Panc1 (cell line): Measurements from ENCODE around the gene RFC1. TPM values are rescaled to one million over a fixed set of nuclear protein-coding genes. Genes with fewer than 3 reads are reported as not detected.
A peak's percentile ranks its signal among the peaks of the same experiment; 100 is the strongest.
"Not testable (repeated sequence)": the region's sequence is repeated elsewhere in the genome, so short reads cannot be mapped to it uniquely, and the experiment has no call there.

Experiments used
- ATAC-seq: fragments of 200-7000 bp; cut with Tn5 transposase; 2 replicates; pipeline ENCODE4 v1.9.1; 2020; ENCODE audit warnings: mild to moderate bottlenecking, moderate library complexity
- BruUV-seq: library from RNA; stranded (reverse); fragments of 400-500 nt; replicated peaks from 2 replicates; lab custom pipeline; 2021; lab: Mats Ljungman, UMichigan
- CTCF ChIA-PET: fragments of 300-600 bp; sonication (Branson Sonifier 250); formaldehyde crosslinking; loops from one replicate; lab custom pipeline; 2022; ENCODE audit warnings: antibody characterized with exemption; lab: Charles Lee
- POLR2A ChIA-PET: fragments of 300-600 bp; sonication (Branson Sonifier 250); formaldehyde crosslinking; loops from one replicate; lab custom pipeline; 2022; ENCODE audit warnings: antibody characterized with exemption; lab: Charles Lee
- DNase-seq: peaks from one replicate; pipeline ENCODE4 v3.0.0-alpha.2; 2010; ENCODE audit warnings: low read depth, low spot score
- H3K27ac ChIP-seq: 2 replicates; pipeline ENCODE4 v1.5.1; 2011; ENCODE audit warnings: mild to moderate bottlenecking, low read length, inconsistent platforms
- H3K27me3 ChIP-seq: fragments of 200-500 bp; sonication (Bioruptor generic); 2 replicates; pipeline ENCODE4 v1.6.0; 2014; ENCODE audit warnings: low read length, inconsistent platforms; ENCODE audit not compliant: control insufficient read depth, insufficient read depth
- H3K36me3 ChIP-seq: fragments of 200-500 bp; sonication (Bioruptor generic); 2 replicates; pipeline ENCODE4 v1.5.1; 2014; ENCODE audit warnings: inconsistent platforms, mild to moderate bottlenecking, low read length, moderate library complexity; ENCODE audit not compliant: control insufficient read depth, insufficient read depth
- H3K4me1 ChIP-seq: 2 replicates; pipeline ENCODE4 v1.5.1; 2011; ENCODE audit warnings: inconsistent platforms, mild to moderate bottlenecking, low read length, moderate library complexity; ENCODE audit not compliant: control insufficient read depth, insufficient read depth
- H3K4me3 ChIP-seq, 2 experiments: 2 replicates each; pipeline ENCODE4 v1.5.1; 2011 to 2012; ENCODE audit warnings: low read depth in 2 of 2, low read length in 2 of 2, mild to moderate bottlenecking in 2 of 2, inconsistent platforms in 1 of 2, moderate library complexity in 1 of 2
- H3K9me3 ChIP-seq: fragments of 200-500 bp; sonication (Bioruptor generic); 2 replicates; pipeline ENCODE4 v1.5.1; 2014; ENCODE audit warnings: low read depth, mild to moderate bottlenecking, inconsistent platforms, low read length, moderate library complexity; ENCODE audit not compliant: control insufficient read depth, insufficient read depth
- POLR2AphosphoS5 ChIP-seq: IDR thresholded peaks from 2 replicates; pipeline ENCODE4 v1.6.1; 2012; ENCODE audit warnings: mild to moderate bottlenecking, low read depth, low read length, moderate library complexity
- REST ChIP-seq, 2 experiments: IDR thresholded peaks; 2 replicates each; pipeline ENCODE4 v1.6.1; 2011 to 2012; ENCODE audit warnings: low read depth in 2 of 2, control low read depth in 1 of 2, low read length in 1 of 2, mild to moderate bottlenecking in 1 of 2, moderate library complexity in 1 of 2; ENCODE audit not compliant: insufficient read depth in 1 of 2
- SIN3A ChIP-seq: IDR thresholded peaks from 2 replicates; pipeline ENCODE4 v1.6.1; 2012; ENCODE audit warnings: low read depth, mild to moderate bottlenecking, low read length, moderate library complexity, borderline replicate concordance; ENCODE audit not compliant: insufficient read depth
- TCF7L2 ChIP-seq: IDR thresholded peaks from 2 replicates; pipeline ENCODE4 v1.6.1; 2011; ENCODE audit warnings: mild to moderate bottlenecking, low read depth, low read length, inconsistent platforms
- in situ Hi-C: cut with HindIII; loops from 2 replicates; pipeline ENCODE4 v1.10.0; 2016; ENCODE audit warnings: low sequenced_read_pairs, low pct_unique_long_range_greater_than_20kb
- intact Hi-C: fragments of 100-400 bp; cut with micrococcal nuclease; formaldehyde crosslinking; loops from one replicate; pipeline ENCODE4 v1.10.0; 2022; ENCODE audit not compliant: unreplicated experiment
- total RNA-seq: library from RNA; stranded (reverse); gene quantifications from one replicate; pipeline ENCODE4 v1.2.1, GENCODE V29; 2021; ENCODE audit not compliant: unreplicated experiment
- TF ChIP-seq, protein P1 (sequence below): fragments of 450-650 bp; IDR thresholded peaks from 2 replicates; pipeline ENCODE4 v1.5.1; 2017; ENCODE audit warnings: mild to moderate bottlenecking

RFC1 gene
- total RNA-seq, 1 experiment from 2014 or later: 34.4 TPM

- Histone ChIP-seq H3K36me3 (no peaks in the 10 kb centered on the region), H3K4me1 (no peaks in the 10 kb centered on the region), H3K27me3 (no peaks in the 10 kb centered on the region), H3K27ac (no peak overlapping the region), H3K9me3 (no peaks in the 10 kb centered on the region), H3K4me3 (no peak overlapping the region)
- DNase-seq (no peak), ATAC-seq (peak; percentile 38; the same call in 1 of the 2 replicates)
- no TSS peak for BruUV-seq
- intact Hi-C loops: no loop called here
- ChIA-PET CTCF (no interaction called here), POLR2A (no interaction called here)
- TF ChIP-seq SIN3A (no peak), REST (IDR thresholded peaks at IDR 0.05; ENCODE audit: insufficient read depth in 1 of 2, low read depth in 2 of 2, low read length in 1 of 2) (no peak), POLR2AphosphoS5 (no peak), TCF7L2 (no peak)
- TF ChIP-seq, protein P1, sequence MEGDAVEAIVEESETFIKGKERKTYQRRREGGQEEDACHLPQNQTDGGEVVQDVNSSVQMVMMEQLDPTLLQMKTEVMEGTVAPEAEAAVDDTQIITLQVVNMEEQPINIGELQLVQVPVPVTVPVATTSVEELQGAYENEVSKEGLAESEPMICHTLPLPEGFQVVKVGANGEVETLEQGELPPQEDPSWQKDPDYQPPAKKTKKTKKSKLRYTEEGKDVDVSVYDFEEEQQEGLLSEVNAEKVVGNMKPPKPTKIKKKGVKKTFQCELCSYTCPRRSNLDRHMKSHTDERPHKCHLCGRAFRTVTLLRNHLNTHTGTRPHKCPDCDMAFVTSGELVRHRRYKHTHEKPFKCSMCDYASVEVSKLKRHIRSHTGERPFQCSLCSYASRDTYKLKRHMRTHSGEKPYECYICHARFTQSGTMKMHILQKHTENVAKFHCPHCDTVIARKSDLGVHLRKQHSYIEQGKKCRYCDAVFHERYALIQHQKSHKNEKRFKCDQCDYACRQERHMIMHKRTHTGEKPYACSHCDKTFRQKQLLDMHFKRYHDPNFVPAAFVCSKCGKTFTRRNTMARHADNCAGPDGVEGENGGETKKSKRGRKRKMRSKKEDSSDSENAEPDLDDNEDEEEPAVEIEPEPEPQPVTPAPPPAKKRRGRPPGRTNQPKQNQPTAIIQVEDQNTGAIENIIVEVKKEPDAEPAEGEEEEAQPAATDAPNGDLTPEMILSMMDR: no peak
- in situ Hi-C loops: no loop called here
These were observed 86.7 kb downstream of the RFC1 start for GRCh38 chr4:39279416-39279815.

- intact Hi-C loops (no loop called here), in situ Hi-C loops (no loop called here)
- no peak for ATAC-seq
- POLR2A ChIA-PET: no interaction called here
- CTCF ChIA-PET: interaction anchor here (0.5 kb wide), 1 partner anchor 87 kb away, joined by 9 read pairs; no protein-coding TSS in a partner anchor
- no peak overlapping the region for H3K27ac ChIP-seq
- H3K36me3 ChIP-seq: no peaks in the 10 kb centered on the region
- no peaks in the 10 kb centered on the region for H3K9me3 ChIP-seq
- TF ChIP-seq POLR2AphosphoS5 (no peak), SIN3A (no peak), REST (IDR thresholded peaks at IDR 0.05; ENCODE audit: insufficient read depth in 1 of 2, low read depth in 2 of 2, low read length in 1 of 2) (no peak), TCF7L2 (no peak)
- TF ChIP-seq, protein P1: no peak
- BruUV-seq: no TSS peak
- no peak for DNase-seq
- no peaks in the 10 kb centered on the region for H3K4me1 ChIP-seq
- H3K4me3 ChIP-seq: no peak overlapping the region
- H3K27me3 ChIP-seq: no peaks in the 10 kb centered on the region
These were observed 87.7 kb downstream of the RFC1 start for GRCh38 chr4:39278476-39278875.

GRCh38 chr4:39277661-39278060 lies 88.5 kb downstream of the RFC1 start:
- H3K9me3 ChIP-seq, H3K4me3 ChIP-seq, CTCF ChIA-PET, H3K27me3 ChIP-seq, DNase-seq, in situ Hi-C loops, H3K36me3 ChIP-seq, H3K4me1 ChIP-seq, H3K27ac ChIP-seq, BruUV-seq, intact Hi-C loops, POLR2A ChIA-PET, ATAC-seq: not testable (repeated sequence)
